GM12874 (cell line): ENCODE results near the gene PRKAG2.

Source experiments
- CTCF ChIP-seq: IDR thresholded peaks from 2 replicates; pipeline ENCODE4 v1.5.1; 2011; ENCODE audit warnings: low read depth, mild to moderate bottlenecking, control low read depth, low read length, moderate library complexity; ENCODE audit not compliant: insufficient read depth

Gene PRKAG2

GRCh38 chr7:151764056-151764920 is 112.6 kb downstream of the PRKAG2 start:
- no peak for TF ChIP-seq CTCF

- TF ChIP-seq CTCF = no peak
Measured at GRCh38 chr7:151763420-151763984, 113.4 kb downstream of the PRKAG2 start.

- no peak for TF ChIP-seq CTCF
Measured at GRCh38 chr7:151762583-151763245, 114.2 kb downstream of the PRKAG2 start.

- no peak for TF ChIP-seq CTCF
Measured at GRCh38 chr7:151761957-151762356, 115.0 kb downstream of the PRKAG2 start.

GRCh38 chr7:151761231-151761630 is 115.7 kb downstream of the PRKAG2 start:
- TF ChIP-seq CTCF = no peak

GRCh38 chr7:151759591-151760042 is 117.3 kb downstream of the PRKAG2 start:
- peak; percentile 86 for TF ChIP-seq CTCF
